Left lobe of liver (tissue), 2 donors: ENCODE measurements around the gene IL4. TPM values are rescaled to one million over a fixed set of nuclear protein-coding genes. Genes with fewer than 3 reads are reported as not detected.
"Not testable (repeated sequence)": the region's sequence is repeated elsewhere in the genome, so short reads cannot be mapped to it uniquely, and the experiment has no call there.

Source experiments
- ATAC-seq: fragments of 200-7000 bp; cut with Tn5 transposase; one replicate; pipeline ENCODE4 v1.9.1; 2020; ENCODE audit warnings: mild to moderate bottlenecking, moderate library complexity
- DNase-seq: peaks from one replicate; pipeline ENCODE4 v3.0.0-alpha.2; 2020; ENCODE audit warnings: low spot score
- total RNA-seq: library from RNA; stranded (reverse); gene quantifications from one replicate; pipeline ENCODE4 v1.2.1, GENCODE V29; 2021
- donor health status: DM: no; HTN: no; CAD: no; lungs with moderate emphysema.
- donor health status: DM: no; HTN: yes; CAD: no.

Gene IL4
- total RNA-seq, 1 donor from 2014 or later, result not detected

- ATAC-seq (no peak), DNase-seq (no peak)
Measured at GRCh38 chr5:132689513-132689912, 15.7 kb downstream of the IL4 start.

GRCh38 chr5:132690156-132690555 lies 16.4 kb downstream of the IL4 start:
- DNase-seq (no peak), ATAC-seq (no peak)

- not testable (repeated sequence) for DNase-seq, ATAC-seq
Measured at GRCh38 chr5:132691755-132692631, 18.2 kb downstream of the IL4 start.

GRCh38 chr5:132692632-132692967 lies 18.8 kb downstream of the IL4 start:
- no peak for ATAC-seq
- DNase-seq, result no peak

GRCh38 chr5:132695956-132696355 lies 22.2 kb downstream of the IL4 start:
- ATAC-seq, result no peak
- DNase-seq, result no peak

- DNase-seq (no peak), ATAC-seq (no peak)
Measured at GRCh38 chr5:132704875-132705274, 31.1 kb downstream of the IL4 start.

- DNase-seq (no peak), ATAC-seq (no peak)
Measured at GRCh38 chr5:132708645-132709044, 34.9 kb downstream of the IL4 start.

- DNase-seq (no peak), ATAC-seq (peak; percentile 70)
Measured at GRCh38 chr5:132714456-132715307, 40.9 kb downstream of the IL4 start.

- DNase-seq, result no peak
- ATAC-seq, result no peak
Measured at GRCh38 chr5:132718544-132719312, 44.9 kb downstream of the IL4 start.

GRCh38 chr5:132725745-132726144 lies 52.0 kb downstream of the IL4 start:
- no peak for ATAC-seq
- DNase-seq, result no peak

GRCh38 chr5:132729896-132730295 lies 56.1 kb downstream of the IL4 start:
- no peak for DNase-seq
- no peak for ATAC-seq

Other genes with a start within 250 kb of the IL4 start
- gene IRF1, start 183.2 kb upstream of the IL4 start, total RNA-seq, result 24.8 TPM
- gene IL5, start 130.5 kb upstream of the IL4 start, total RNA-seq, result not detected
- 14.5 TPM for gene RAD50, start 117.0 kb upstream of the IL4 start, total RNA-seq
- gene IL13, start 15.8 kb upstream of the IL4 start, total RNA-seq, result not detected
- 1.5 TPM for gene KIF3A, start 63.6 kb downstream of the IL4 start, total RNA-seq
- not detected for gene CCNI2, start 73.4 kb downstream of the IL4 start, total RNA-seq
- 12.2 TPM for gene SEPTIN8, start 103.2 kb downstream of the IL4 start, total RNA-seq
- 1.7 TPM for gene SOWAHA, start 139.3 kb downstream of the IL4 start, total RNA-seq
- gene SHROOM1, start 156.7 kb downstream of the IL4 start, total RNA-seq, result 41.3 TPM
- gene GDF9, start 192.5 kb downstream of the IL4 start, total RNA-seq, result 0.15 TPM
- 727 TPM for gene UQCRQ, start 192.7 kb downstream of the IL4 start, total RNA-seq
- 168 TPM for gene LEAP2, start 199.7 kb downstream of the IL4 start, total RNA-seq